Measurements from ENCODE around the gene MRPS7. TPM values are rescaled to one million over a fixed set of nuclear protein-coding genes. Genes with fewer than 3 reads are reported as not detected.

Gene MRPS7
- total RNA-seq, 2 experiments from 2014 or later: 103 to 127 TPM

- peak overlapping the region; percentile 75 for H3K27ac ChIP-seq (ENCODE audit: low read depth, low read length, poor library complexity, severe bottlenecking)
These were observed 19.7 kb upstream of the MRPS7 start for GRCh38 chr17:75241996-75242460.

GRCh38 chr17:75242461-75243042 lies 19.1 kb upstream of the MRPS7 start:
- no TSS peak for BruUV-seq (replicated peaks)

More at GRCh38 chr17:75241996-75242460, 19.7 kb upstream of the MRPS7 start:
- H3K4me2 ChIP-seq (ENCODE audit: low read length): no peak overlapping the region
- POLR2A ChIA-PET: interaction anchor here (1.6 to 1.7 kb wide), 2 partner anchors 18 to 20 kb away, joined by 5 to 9 read pairs; partner anchors contain the start of genes GGA3 and MRPS7
- H2AFZ ChIP-seq (ENCODE audit: low read length): no peak overlapping the region
- no peaks in the 10 kb centered on the region for H3K9me3 ChIP-seq (ENCODE audit: low read length)
- H3K4me1 ChIP-seq (ENCODE audit: insufficient read depth, low read length, poor library complexity, severe bottlenecking): peaks cover 57% of the 10 kb centered on the region
- no peak for TF ChIP-seq EZH2phosphoT487 (IDR thresholded peaks at IDR 0.05; ENCODE audit: borderline replicate concordance, low read depth, low read length)
- H3K36me3 ChIP-seq (ENCODE audit: insufficient read depth, low read length): peaks cover 95% of the 10 kb centered on the region
- no peaks in the 10 kb centered on the region for H3K9me2 ChIP-seq (ENCODE audit: insufficient read depth, low read length)
- no TSS peak for BruUV-seq (replicated peaks)
- DNase-seq (ENCODE audit: low spot score): no peak
- intact Hi-C loops (cut with micrococcal nuclease; ENCODE audit: unreplicated experiment): loop anchor here (5.0 kb wide), 1 partner anchor 35 kb away; the partner anchor contains the start of gene NUP85
- H4K20me1 ChIP-seq (ENCODE audit: insufficient read depth, low read length): no peaks in the 10 kb centered on the region
- H3K4me3 ChIP-seq (ENCODE audit: low read depth, low read length, poor library complexity, severe bottlenecking): no peak overlapping the region
- CTCF ChIA-PET (ENCODE audit: unreplicated experiment): interaction anchor here (0.6 to 0.9 kb wide), 2 partner anchors 19 to 185 kb away, joined by 3 to 4 read pairs; no protein-coding TSS in a partner anchor
- H3K79me2 ChIP-seq (ENCODE audit: insufficient read depth, low read depth, low read length): peaks cover 4% of the 10 kb centered on the region; the same call in 1 of the 2 replicates

More at GRCh38 chr17:75242461-75243042, 19.1 kb upstream of the MRPS7 start:
- Histone ChIP-seq H3K4me3 (ENCODE audit: low read depth, low read length, poor library complexity, severe bottlenecking) (no peak overlapping the region), H3K36me3 (ENCODE audit: insufficient read depth, low read length) (peaks cover 94% of the 10 kb centered on the region), H3K4me1 (ENCODE audit: insufficient read depth, low read length, poor library complexity, severe bottlenecking) (peaks cover 57% of the 10 kb centered on the region), H3K79me2 (ENCODE audit: insufficient read depth, low read depth, low read length) (peaks cover 6% of the 10 kb centered on the region; the same call in 1 of the 2 replicates), H4K20me1 (ENCODE audit: insufficient read depth, low read length) (no peaks in the 10 kb centered on the region), H3K9me3 (ENCODE audit: low read length) (no peaks in the 10 kb centered on the region), H3K27ac (ENCODE audit: low read depth, low read length, poor library complexity, severe bottlenecking) (peak overlapping the region; percentile 75), H3K4me2 (ENCODE audit: low read length) (no peak overlapping the region), H3K9me2 (ENCODE audit: insufficient read depth, low read length) (no peaks in the 10 kb centered on the region), H2AFZ (ENCODE audit: low read length) (no peak overlapping the region)
- POLR2A ChIA-PET: interaction anchor here (0.6 to 1.7 kb wide), 3 partner anchors 18 to 34 kb away, joined by 5 to 9 read pairs (median 5); partner anchors contain the start of genes GGA3 and MRPS7
- CTCF ChIA-PET (ENCODE audit: unreplicated experiment): interaction anchor here (0.6 to 0.9 kb wide), 2 partner anchors 18 to 185 kb away, joined by 3 to 4 read pairs; no protein-coding TSS in a partner anchor
- no peak for TF ChIP-seq EZH2phosphoT487 (IDR thresholded peaks at IDR 0.05; ENCODE audit: borderline replicate concordance, low read depth, low read length)
- TF ChIP-seq CTCF (conservative IDR thresholded peaks at IDR 0.05; ENCODE audit: low read length): no peak; the same call in 1 of the 2 replicates
- DNase-seq (ENCODE audit: low spot score): peak; percentile 53
- intact Hi-C loops (cut with micrococcal nuclease; ENCODE audit: unreplicated experiment): loop anchor here (5.0 kb wide), 1 partner anchor 35 kb away; the partner anchor contains the start of gene NUP85
